NCI-H748 (cell line): ENCODE results near the gene CCDC158.
"Not testable (repeated sequence)": the region's sequence is repeated elsewhere in the genome, so short reads cannot be mapped to it uniquely, and the experiment has no call there.

Experiments
- DNase-seq: peaks from one replicate; lab custom pipeline; 2025; ENCODE audit not compliant: unreplicated experiment; lab: John Stamatoyannopoulos, UW

The CCDC158 gene

DNA sequence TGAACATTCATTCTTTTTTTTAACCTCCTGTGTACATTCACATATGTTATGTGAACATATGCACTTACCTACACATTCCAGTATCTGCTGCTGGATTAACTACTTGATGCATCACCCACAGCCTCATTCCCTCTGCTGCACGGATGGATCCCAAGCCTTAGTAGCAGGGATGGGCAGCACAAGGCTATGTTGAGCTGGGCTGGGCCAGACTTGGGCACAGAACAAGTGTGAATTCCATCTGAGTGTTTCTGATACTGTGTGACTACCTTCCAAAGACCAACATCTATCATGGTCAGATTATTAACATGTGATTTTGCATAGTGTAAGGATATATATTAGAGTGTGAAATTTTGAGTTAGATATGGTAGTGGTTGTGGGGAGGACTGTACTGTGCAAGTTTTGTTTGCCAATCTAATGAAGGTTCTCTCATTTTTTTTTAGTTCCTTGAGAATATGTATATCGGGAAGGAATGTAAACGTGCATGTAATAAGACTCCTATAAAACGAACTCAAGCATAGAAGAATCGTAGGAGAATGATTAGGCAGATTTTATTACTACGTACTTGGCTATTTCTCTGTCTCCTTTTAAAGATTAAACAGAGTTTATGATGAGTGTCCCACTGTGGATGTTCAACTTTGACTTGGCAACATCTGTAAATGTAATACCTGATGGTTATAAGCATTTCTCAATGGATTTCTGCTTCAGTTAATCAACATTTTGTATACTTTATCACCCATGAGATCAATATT is 137.8 kb downstream of the CCDC158 start:
- no peak for DNase-seq

DNA sequence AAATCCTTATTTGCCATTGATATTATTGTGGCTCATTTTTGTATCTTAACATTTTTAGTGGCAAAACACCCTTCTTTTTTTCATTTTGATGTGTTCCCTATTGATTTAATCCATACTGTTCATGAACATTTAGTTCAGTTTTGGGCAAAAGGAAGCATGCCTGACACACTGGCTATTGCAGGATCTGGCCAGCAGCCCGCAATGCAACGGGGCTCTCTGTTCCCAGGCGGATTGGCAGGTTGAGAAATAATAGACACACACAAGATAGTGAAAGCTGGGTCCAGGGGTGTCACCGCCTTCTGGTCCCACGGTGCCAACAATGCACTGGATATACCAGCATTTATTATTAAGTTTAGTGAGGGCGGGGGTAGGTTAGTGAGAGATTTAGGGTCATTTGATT is 139.3 kb downstream of the CCDC158 start:
- DNase-seq = not testable (repeated sequence)

DNA sequence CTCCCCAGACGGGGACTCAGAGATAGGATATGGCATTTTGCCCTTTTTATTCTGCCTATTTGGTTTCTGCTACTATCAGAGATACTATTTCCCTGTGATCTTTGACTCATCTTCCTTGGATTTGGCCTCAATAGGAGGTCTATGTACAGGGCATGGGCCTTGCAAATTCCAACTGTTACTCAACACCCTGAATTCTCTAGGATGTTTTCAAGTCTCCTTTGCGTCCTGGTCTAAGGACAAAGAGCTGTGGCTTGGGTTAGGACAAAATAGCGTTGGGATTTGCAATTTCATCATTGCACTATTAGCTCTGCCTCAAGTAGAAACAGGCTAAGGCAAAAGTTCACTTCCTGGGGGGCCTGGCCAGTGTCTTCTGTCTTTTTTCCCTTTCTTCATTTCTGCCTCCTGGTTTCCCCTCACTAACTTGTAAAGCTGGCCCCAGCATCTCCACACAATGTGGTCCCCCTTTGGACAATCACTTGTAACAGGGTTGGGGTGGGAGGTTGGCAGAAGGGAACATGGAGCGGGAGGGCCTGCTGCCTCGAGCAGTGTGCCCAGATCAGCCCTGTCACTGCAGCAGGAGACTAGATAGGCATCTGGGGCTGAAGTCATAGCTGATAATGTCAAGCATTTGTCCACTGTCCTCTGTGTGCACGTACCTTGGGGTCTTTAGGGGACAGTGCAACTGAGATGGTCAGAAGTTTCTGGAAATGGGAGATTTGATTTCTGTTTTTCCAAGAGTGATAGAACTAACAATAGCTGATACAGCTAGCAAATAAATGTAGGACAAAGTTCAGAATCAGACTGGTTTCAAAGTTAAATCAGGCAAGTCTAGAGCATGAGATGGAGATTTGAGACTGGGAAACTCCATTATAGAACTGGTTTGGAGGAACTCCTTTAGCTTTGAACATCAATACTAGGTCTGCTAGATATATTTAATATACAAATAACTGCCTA is 140.2 kb downstream of the CCDC158 start:
- no peak for DNase-seq

DNA sequence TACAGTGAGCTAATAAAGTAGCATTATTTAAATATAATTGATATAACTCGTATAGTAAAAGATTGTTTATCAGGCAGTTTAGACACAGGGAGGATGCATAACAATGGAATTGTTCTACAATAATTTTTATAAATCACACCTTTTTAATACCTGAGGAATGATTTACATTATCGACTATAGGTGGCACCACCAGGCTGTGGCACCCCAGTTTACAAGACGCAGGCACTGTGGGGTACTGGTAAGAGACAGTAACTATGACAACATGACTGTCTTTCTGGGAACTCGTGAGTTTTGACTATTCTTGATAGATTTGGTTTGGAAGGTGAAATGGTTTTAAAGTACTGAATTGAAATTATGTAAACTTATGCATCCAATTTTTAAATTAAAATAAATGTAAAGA is 141.5 kb downstream of the CCDC158 start:
- DNase-seq = no peak

DNA sequence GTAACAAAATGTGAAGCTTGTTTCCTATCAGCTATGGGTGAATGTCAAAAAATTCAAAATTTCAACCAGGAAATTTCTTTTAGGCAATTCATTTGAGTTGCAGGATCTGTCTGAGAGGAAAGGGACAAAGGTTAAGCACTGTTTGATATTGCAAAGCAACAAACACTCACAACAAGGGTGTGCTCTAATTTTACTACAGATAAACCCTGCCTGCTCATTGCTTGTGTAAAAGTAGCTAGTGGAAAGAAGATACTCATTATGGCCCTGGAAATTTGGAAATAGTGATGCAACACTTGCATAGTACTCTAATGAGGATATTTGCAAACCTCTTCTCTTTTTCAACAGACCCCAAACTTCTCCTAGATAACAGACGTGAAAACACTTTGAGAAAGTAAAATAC is 142.4 kb downstream of the CCDC158 start:
- DNase-seq = no peak

DNA sequence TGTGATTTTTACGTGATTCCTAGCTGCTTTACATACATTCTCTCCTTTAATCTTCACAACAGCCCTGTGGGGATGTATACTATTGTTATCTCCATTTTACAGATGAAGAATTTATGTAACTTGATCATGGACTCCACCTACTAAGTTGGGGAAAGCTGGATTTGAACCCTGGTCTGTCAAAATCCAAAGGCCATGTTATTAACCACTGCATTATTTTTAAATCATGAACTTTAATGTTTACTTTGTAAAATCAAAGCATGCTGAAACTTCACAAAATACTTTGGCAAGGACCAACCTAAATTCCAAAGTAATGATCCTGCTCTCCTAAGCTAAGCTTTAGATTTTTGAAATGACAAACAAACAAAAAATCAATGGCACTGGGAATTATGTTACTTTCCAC is 143.3 kb downstream of the CCDC158 start:
- DNase-seq = no peak

DNA sequence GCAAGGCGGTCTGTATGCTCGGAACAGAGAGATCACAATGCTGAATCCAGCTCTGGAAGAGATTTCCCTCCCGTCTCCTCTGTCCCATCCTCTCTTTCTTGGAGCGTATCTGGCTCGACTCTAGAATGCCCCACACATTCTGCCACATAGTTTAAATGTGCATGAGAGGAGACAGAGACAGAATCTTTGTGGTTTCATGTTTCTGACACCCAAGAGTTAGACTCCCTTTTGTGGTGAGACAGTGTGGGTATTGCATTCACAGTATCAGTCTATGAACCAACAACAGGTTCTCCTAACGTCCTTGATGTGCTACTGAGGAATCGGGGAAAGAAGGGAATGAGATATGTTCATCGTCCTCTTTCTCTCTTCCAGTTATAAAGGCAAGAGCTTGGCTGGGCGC is 144.1 kb downstream of the CCDC158 start:
- no peak for DNase-seq

DNA sequence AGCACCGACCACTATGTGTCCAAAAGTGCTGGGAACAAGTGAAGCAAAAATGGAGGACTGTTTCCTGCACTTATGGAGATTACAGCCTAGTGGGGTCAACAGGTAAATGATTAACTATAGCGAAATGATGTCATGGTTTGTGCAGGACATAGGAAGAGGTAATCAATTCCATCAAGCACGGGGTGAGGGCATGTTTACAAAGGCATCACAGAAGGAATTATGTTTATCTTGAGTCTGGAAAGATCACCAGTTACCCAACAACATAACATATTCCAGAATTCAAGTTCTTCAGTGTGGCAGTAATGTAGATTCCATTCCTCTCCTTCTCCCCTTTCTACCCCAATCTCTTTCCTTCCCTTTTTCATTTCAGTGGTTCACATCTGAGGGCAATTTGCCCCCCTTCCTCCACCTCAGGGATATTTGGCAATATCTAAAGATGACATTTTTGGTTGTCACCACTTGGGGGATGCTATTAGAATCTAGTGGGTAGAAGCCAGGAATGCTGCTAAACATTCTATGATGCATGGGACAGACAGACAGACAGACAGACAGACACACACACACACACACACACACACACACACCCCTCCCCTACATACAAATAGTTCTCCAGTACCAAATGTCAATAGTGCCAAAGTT is 145.3 kb downstream of the CCDC158 start:
- DNase-seq = no peak

DNA sequence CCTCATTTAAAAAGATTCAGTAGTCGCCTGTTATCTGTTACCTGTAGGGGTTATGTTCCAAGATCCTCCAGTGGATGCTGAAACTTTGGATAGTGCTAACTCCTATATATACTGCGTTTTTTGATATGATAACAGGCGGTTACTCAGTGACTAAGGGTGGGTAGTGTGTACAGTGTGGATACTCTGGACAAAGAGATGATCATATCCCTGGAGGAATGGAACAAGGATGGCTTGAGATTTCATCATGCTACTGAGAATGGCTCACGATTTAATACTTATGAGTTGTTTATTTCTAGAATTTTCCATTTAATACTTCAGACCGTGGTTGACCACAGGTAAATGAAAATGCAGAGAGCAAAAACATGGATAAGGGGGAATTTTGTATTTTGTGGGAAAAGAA is 147.9 kb downstream of the CCDC158 start:
- no peak for DNase-seq

DNA sequence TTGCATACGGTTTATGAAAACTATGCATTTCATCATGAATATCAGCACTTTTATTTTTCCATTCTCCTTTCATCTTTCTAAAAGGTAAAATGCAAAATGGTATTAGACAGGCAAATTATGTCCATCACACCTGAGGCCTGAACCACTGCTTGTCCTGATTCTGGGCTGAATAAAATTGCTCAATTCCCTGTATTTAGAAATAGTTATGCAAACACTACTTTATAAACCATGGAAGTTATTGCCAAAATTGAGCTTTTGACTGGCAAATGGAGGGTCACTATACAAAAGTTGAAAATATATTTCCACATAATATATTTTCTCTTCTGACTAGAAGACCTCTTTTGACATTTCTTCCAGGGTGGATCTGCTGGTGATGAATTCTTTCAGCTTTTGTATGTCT is 148.4 kb downstream of the CCDC158 start:
- no peak for DNase-seq

DNA sequence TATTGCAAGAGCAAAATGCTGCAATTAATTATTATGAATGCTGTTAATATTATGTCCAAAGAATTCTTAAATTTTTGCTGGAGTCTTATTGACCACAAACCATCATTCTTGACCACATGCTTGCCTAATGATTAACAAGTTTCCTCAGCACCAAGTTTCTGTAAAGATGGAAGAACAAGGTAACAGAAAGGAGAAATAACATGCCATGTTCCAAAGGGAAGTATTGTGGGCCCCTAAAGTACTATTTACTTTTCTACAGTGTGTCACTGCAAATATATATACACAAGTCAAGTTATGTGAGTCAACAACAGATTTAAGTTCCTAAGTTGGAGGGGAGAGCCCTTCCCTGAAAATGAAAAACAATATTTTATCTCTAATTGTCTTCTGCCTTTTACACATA is 148.9 kb downstream of the CCDC158 start:
- DNase-seq = no peak

DNA sequence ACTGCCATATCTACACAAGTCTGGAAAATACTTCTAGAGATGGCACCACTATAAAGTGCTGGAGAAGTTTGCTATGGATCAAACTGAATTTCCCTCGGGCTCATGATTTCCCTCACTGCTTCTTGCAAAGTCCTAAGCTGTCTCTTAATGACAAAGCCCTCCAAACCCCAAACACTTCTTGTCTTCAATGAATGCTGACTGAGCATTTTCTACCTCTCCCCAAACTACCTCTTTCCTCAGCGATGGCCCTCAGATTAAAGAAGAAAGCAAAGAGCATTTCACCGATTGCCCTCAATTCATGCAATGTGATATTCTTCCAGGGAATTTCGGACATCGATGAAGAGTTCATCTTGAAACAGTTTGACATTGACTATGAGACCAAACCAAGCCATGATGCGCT is 149.7 kb downstream of the CCDC158 start:
- no peak for DNase-seq

DNA sequence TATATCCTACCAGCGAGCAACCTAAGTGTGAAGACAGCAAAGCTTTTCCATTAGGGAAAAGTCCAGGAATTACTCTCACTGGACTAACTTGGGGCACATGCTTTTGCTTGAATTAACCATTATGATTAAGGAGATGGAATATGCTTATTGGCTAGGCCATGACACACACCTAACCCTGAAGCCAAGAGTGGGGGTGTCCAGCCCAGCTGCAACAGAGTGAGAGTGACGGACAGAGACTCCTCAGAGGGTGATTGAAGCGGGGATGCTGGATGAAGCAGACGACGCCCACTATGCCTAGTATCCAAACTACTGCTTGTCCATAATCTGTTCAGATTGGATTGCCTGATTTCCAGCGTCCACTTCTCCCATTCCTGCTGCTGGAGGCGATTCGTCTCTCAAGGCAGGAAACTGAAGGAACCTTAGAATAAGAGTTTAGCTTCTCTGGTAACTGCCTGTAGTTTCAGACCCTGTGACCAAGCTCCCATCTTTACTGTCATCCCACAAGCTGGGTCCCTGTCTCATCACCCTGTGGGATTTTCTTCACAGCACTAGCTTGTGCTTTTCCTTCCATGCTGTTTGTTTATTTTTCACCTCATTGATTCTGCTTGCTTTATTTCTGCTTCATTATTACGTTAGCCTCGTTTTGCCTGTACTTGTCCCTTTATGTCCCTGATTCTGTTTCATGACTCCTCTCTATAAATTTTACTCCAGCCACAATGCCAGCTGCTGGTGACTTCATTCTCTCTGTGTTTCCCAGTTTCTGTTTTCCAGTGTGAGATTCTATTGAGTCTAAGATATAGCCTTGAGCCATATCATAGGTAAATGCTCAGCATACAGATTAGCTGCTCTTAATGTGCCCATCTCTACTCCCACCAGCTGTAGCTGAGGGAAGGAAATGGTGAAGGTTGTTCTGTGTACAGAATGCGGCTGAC is 150.4 kb downstream of the CCDC158 start:
- no peak for DNase-seq

DNA sequence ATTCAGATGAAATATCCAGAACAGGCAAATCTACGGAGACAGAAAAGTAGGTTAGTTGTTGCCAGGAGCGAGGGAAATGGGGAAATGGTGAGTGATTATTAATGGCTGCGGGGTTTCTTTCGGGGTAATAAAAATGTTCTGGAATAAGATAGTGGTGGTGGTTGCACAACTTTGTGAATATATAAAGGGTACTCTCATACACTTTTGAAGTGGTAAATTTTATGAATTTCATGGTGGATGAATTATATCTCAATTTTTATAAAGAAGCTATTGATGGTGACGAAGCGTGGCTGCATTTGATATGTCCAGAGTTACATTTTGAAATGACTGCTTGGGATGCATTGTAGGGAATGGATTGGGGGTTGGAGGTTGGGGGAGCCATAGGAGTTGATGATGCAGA is 153.1 kb downstream of the CCDC158 start:
- DNase-seq = no peak

DNA sequence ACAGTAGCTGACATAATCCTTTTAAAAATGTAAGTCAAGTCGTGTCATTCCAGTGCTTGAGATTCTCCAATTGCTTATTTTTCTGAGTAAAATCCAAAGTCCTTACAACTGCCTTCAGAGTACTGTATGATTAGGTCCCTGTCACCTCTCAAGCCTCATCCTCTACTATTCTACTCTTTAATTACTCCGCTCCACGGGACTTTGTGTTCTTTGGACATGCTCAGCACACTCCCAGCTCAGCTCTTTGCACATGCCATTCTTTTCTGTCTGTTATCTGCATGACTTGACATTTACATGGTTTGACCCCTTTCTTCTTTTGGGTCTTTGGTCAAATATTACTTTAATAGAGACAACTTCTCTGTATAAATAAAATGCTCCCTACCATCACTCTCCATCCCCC is 154.3 kb downstream of the CCDC158 start:
- no peak for DNase-seq

DNA sequence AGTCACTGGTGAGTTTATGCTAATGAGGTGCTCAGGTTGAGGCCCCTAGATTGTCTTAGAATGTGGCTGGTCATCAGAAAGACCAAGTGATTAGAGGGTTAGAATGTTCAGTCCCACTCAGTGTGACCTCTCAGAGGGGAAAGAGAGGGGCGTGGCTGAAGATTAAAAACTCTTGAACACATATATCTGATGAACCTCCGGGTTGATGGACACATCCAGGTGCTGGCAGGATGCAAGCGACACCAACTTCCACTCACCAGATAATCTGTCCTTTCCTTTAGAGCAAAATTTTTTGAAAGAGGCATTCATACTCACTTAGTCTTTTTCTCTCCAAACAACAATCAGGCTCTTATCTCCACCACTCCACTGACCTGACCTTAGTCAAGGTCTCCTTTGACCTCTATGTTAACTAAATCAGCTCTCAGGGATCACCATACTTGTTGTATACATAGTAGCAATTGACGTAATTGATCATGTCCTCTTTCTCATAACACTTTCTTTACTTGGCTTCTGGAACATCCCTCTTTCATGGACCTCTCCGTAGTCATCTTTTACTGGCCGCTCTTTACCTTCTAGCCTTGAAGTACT is 155.2 kb downstream of the CCDC158 start:
- DNase-seq = no peak
